Right lobe of liver (tissue), 6 donors: ENCODE measurements around the gene SNX8. TPM values are rescaled to one million over a fixed set of nuclear protein-coding genes. Genes with fewer than 3 reads are reported as not detected.

ENCODE experiments used
- ATAC-seq, 4 donors: fragments of 200-7000 bp; cut with Tn5 transposase; one replicate each; pipeline ENCODE4 v1.9.1; 2020; ENCODE audit warnings: mild to moderate bottlenecking in 4 of 4, moderate library complexity in 4 of 4
- DNase-seq, 3 donors: peaks; one replicate each; pipeline ENCODE4 v3.0.0-alpha.2; 2020
- H3K27ac ChIP-seq, 3 donors: fragments of 200-600 bp; one replicate each; pipeline ENCODE4 v1.8.0; 2022
- H3K27me3 ChIP-seq, 2 donors: fragments of 200-600 bp; one replicate each; pipeline ENCODE4 v1.8.0; 2022
- H3K36me3 ChIP-seq, 4 donors: fragments of 200-600 bp; sonication (generic) in 1 of 4; one replicate each; pipeline versions ENCODE4 v1.5.1 to v1.8.0; 2017 to 2022; ENCODE audit warnings: control low read depth in 1 of 4
- H3K4me1 ChIP-seq, 4 donors: fragments of 200-600 bp; sonication (generic) in 1 of 4; one replicate each; pipeline versions ENCODE4 v1.5.1 to v1.8.0; 2017 to 2022; ENCODE audit warnings: control low read depth in 1 of 4
- H3K4me3 ChIP-seq, 3 donors: fragments of 200-600 bp; one replicate each; pipeline ENCODE4 v1.8.0; 2022
- H3K9me3 ChIP-seq, 4 donors: fragments of 200-600 bp; sonication (generic) in 1 of 4; one replicate each; pipeline versions ENCODE4 v1.5.1 to v1.8.0; 2017 to 2022; ENCODE audit warnings: control low read depth in 1 of 4
- CTCF ChIP-seq, 4 donors: fragments of 200-600 bp in 3 of 4; fragments of 450-650 bp in 1 of 4; IDR thresholded peaks; one replicate each; pipeline versions ENCODE4 v1.5.1 to v1.8.0; 2016 to 2022; ENCODE audit warnings: antibody characterized with exemption in 4 of 4, mild to moderate bottlenecking in 2 of 4
- POLR2A ChIP-seq: fragments of 450-650 bp; IDR thresholded peaks from one replicate; pipeline ENCODE4 v1.6.1; 2017; ENCODE audit warnings: antibody characterized with exemption, mild to moderate bottlenecking
- WGBS: methylation state at CpG from one replicate; pipeline ENCODE4 v1.1.6; 2018; ENCODE audit warnings: low coverage, low lambda C conversion rate; ENCODE audit not compliant: insufficient coverage; ENCODE audit errors: missing lambda C conversion rate; 5-methylcytosine and 5-hydroxymethylcytosine counted together
- intact Hi-C, 2 donors: fragments of 100-400 bp; cut with DNase I; formaldehyde crosslinking; loops; one replicate each; pipeline versions ENCODE4 v1.11.2 to v1.14.1; 2022
- total RNA-seq, 6 experiments: library from RNA; depleted of rRNA in 2 of 6; stranded (reverse); fragments of >200 nt in 2 of 6; fragmentation: NEBNext Ultra II Directional in 3 of 6; extraction: Animal tissue kit (Norgen Biotek cat#: 25700) in 3 of 6; gene quantifications; one replicate each; pipeline versions ENCODE4 v1.1.0 to v1.2.4, GENCODE V29; 2016 to 2023
- donor health status: DM: no; HTN: yes; CAD: no.
- donor health status: DM: no; HTN: no; CAD: no.
- donor health status: DM: no; HTN: no; CAD: no.
- donor health status: DM: no; HTN: yes; CAD: no.
- donor health status: DM: no; HTN: yes; CAD: no.

The SNX8 gene
- total RNA-seq, 6 experiments from 2014 or later, result 9.1 to 26.2 (median 13.0) TPM

GRCh38 chr7:2220954-2221353, 93.3 kb downstream of the SNX8 start:
- Histone ChIP-seq H3K4me3 (no peak overlapping the region), H3K4me1 (no peaks in the 10 kb centered on the region), H3K27ac (no peak overlapping the region), H3K9me3 (no peaks in the 10 kb centered on the region), H3K27me3 (no peaks in the 10 kb centered on the region), H3K36me3 (peaks cover 0 to 23% (median 0%) of the 10 kb centered on the region in 4 donors)
- intact Hi-C loops, result no loop called here
- no peak for DNase-seq
- ATAC-seq, result no peak
- TF ChIP-seq CTCF (IDR thresholded peaks at IDR 0.05), result no peak
- TF ChIP-seq POLR2A, result no peak
- 90% methylated on average over 4 of the region's 17 CpGs for WGBS

DNA sequence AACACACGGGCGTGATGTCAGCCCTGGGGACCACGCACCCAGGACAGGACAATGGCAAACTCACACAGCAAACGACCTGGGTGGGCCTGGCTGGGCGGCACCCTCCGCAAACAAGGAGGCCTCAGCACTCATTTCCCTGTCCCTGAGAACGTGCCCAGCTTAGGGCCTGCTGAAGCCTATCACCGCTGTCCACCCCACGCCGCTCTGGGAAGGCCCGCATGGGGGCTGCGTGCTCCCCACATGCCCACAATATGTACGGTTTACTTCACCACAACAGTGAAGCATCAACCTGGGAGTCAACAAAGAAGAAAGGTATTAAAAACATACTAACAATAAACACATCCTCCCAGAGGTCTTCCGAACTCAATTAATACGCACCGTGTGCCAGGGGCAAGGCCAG, 93.7 kb downstream of the SNX8 start:
- no peak for ATAC-seq
- Histone ChIP-seq H3K27me3 (no peaks in the 10 kb centered on the region), H3K27ac (no peak overlapping the region), H3K4me3 (no peak overlapping the region), H3K36me3 (peaks cover 0 to 20% (median 0%) of the 10 kb centered on the region in 4 donors), H3K9me3 (no peaks in the 10 kb centered on the region), H3K4me1 (no peaks in the 10 kb centered on the region)
- intact Hi-C loops, result no loop called here
- TF ChIP-seq CTCF (IDR thresholded peaks at IDR 0.05) (no peak), POLR2A (no peak)
- DNase-seq, result no peak
- 68% methylated on average over 3 of the region's 16 CpGs for WGBS

DNA sequence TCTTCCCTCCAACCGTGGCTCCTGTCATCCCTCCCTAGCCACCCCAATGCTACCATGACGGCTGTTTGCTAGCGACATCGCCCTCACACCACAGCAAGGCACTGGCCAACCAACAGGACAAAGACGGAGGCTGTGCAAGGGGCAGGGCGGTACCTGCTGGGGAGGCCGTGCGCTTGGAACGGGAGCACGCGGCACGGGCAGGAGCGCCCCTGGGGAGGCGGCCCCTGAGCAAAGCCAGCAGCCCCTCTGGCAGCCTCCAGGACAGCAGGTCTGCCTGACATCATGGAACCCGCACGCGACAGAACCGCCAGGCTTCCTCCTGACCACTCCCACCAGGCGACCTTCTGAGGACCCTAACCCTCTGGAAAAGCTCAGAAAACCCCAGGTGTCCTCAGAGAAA, 94.2 kb downstream of the SNX8 start:
- DNase-seq (no peak), ATAC-seq (no peak)

DNA sequence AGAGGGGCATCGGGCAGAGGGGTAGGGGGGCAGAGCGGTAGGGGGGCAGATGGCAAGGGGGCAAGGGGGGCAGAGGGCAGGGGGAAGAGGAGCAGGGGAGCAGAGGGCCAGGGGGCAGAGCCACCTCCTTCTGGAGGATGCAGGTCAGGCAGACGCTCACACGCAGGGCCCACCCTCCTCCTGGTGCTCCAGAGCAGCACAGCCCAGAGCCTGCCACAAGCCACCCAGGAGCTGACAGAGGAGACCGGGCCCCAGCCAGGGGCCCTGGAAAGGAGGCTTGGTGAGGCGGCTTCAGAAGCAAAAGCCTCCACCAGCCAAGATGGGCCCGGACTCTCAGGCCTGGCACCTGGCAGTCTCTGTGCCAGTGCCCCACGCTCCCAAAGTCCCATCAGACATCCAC, 94.6 kb downstream of the SNX8 start:
- H3K4me1 ChIP-seq, result no peaks in the 10 kb centered on the region
- H3K27ac ChIP-seq, result no peak overlapping the region
- H3K9me3 ChIP-seq, result no peaks in the 10 kb centered on the region
- ATAC-seq (no peak), DNase-seq (no peak)
- no CpG with 5 or more reads among the region's 8 CpGs for WGBS
- TF ChIP-seq POLR2A (no peak), CTCF (IDR thresholded peaks at IDR 0.05) (no peak)
- intact Hi-C loops, result no loop called here
- H3K4me3 ChIP-seq, result no peak overlapping the region
- no peaks in the 10 kb centered on the region for H3K27me3 ChIP-seq
- peaks cover 0 to 17% (median 0%) of the 10 kb centered on the region in 4 donors for H3K36me3 ChIP-seq

More for the DNA sequence above, 94.2 kb downstream of the SNX8 start:
- no peaks in the 10 kb centered on the region for H3K9me3 ChIP-seq
- no peaks in the 10 kb centered on the region for H3K4me1 ChIP-seq
- H3K4me3 ChIP-seq, result no peak overlapping the region
- H3K36me3 ChIP-seq, result peaks cover 0 to 19% (median 0%) of the 10 kb centered on the region in 4 donors
- WGBS, result 100% methylated on average over 3 of the region's 19 CpGs
- no peak overlapping the region for H3K27ac ChIP-seq
- no peaks in the 10 kb centered on the region for H3K27me3 ChIP-seq
- intact Hi-C loops, result no loop called here
- TF ChIP-seq CTCF (IDR thresholded peaks at IDR 0.05) (no peak), POLR2A (no peak)

DNA sequence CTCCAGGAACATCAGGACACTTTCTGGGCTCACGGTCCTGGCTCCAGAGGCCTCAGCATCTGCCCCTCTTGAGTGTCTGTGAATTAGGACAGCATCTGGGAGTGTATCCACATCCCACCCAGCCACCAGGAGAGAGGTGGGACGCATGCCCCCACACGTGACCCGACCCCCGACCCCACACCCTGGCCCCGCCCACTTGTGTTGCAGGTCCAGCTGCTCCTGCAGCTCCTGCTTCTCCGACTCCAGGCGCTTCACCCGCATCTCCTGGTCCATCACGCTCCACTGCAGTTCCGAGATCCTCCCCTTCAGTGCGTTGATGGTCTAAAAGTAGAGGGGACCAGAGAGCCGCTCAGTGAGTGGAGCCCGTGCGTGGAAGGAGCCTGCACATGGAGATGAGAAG, 95.1 kb downstream of the SNX8 start:
- ATAC-seq (no peak), DNase-seq (no peak)
- Histone ChIP-seq H3K27me3 (no peaks in the 10 kb centered on the region), H3K9me3 (no peaks in the 10 kb centered on the region), H3K4me1 (no peaks in the 10 kb centered on the region), H3K27ac (no peak overlapping the region), H3K36me3 (peaks cover 0 to 17% (median 0%) of the 10 kb centered on the region in 4 donors), H3K4me3 (no peak overlapping the region)
- TF ChIP-seq POLR2A (no peak), CTCF (IDR thresholded peaks at IDR 0.05) (no peak)
- 96% methylated on average over 8 of the region's 15 CpGs for WGBS
- intact Hi-C loops, result no loop called here
